Coronary artery (tissue), 2 donors: ENCODE measurements around the gene FRMPD4.

Source experiments
- DNase-seq: peaks from one replicate; pipeline ENCODE4 v3.0.0-alpha.2; 2017; ENCODE audit warnings: low spot score
- H3K27ac ChIP-seq, 2 donors: fragments of 200-600 bp; sonication (generic); one replicate each; pipeline ENCODE4 v1.5.1; 2016 to 2019
- H3K4me3 ChIP-seq: fragments of 200-600 bp; sonication (generic); 2 replicates; pipeline ENCODE4 v1.5.1; 2016; ENCODE audit warnings: mild to moderate bottlenecking, moderate library complexity
- TF ChIP-seq, protein P1 (sequence below): fragments of 200-600 bp; sonication (generic); IDR thresholded peaks from one replicate; pipeline ENCODE4 v1.5.1; 2019; ENCODE audit warnings: antibody characterized with exemption

Gene FRMPD4

DNA sequence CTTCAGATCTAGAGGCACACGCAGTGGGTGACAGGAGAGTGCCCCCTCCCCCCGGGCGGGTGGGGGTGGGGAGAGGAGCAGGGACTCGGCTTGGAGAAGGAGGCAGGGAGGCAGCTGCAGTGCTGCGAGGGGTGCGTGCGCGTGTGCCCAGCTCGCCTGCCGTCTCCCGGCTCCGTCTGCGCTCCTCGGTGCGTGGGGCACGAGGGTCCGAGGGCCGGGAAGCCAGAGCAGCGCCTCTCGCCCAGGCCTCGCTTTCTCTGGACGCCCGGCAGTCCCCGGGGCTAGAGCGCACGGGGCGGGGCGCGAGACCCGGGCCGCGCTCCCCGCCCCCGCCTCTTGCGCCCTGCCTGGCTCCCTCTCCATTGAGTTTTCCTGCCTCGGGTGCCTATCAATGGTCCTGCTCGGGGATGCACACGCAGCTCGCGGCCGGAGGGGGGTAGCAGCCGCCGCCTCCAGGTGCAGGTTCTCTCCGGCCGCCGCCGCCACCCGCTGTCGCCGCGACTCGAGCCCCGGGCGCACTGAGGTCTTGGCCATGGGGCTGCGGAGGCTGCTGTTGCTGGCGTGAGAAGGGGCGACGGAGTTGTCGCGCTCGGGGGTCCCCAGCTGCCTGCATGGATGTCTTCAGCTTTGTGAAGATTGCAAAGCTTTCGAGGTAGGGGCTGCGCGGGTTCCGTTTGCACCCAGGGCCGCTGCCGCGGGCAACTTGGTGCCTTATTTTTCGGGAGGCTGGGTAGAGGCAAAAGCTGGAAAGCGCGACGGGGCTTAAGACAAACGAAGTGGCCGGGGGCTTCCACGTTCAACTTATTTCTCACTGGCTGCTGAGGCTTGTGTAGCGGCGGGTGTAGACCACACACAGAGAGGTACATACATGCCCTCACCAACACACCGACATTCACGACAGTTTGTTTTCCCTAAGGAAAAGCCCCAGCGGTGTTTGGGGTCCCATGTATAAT lies at the start of gene FRMPD4:
Gene FRMPD4, plus strand, starts transcription at position 113 of the 953 bp plus-strand sequence. Its CDS starts 499 bp downstream, at position 612.
- Histone ChIP-seq H3K27ac (no peak within 1 kb of the TSS), H3K4me3 (peak within 1 kb of the TSS; percentile 49)
- TF ChIP-seq, protein P1, sequence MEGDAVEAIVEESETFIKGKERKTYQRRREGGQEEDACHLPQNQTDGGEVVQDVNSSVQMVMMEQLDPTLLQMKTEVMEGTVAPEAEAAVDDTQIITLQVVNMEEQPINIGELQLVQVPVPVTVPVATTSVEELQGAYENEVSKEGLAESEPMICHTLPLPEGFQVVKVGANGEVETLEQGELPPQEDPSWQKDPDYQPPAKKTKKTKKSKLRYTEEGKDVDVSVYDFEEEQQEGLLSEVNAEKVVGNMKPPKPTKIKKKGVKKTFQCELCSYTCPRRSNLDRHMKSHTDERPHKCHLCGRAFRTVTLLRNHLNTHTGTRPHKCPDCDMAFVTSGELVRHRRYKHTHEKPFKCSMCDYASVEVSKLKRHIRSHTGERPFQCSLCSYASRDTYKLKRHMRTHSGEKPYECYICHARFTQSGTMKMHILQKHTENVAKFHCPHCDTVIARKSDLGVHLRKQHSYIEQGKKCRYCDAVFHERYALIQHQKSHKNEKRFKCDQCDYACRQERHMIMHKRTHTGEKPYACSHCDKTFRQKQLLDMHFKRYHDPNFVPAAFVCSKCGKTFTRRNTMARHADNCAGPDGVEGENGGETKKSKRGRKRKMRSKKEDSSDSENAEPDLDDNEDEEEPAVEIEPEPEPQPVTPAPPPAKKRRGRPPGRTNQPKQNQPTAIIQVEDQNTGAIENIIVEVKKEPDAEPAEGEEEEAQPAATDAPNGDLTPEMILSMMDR, result no peak
- DNase-seq, result no peak

DNA sequence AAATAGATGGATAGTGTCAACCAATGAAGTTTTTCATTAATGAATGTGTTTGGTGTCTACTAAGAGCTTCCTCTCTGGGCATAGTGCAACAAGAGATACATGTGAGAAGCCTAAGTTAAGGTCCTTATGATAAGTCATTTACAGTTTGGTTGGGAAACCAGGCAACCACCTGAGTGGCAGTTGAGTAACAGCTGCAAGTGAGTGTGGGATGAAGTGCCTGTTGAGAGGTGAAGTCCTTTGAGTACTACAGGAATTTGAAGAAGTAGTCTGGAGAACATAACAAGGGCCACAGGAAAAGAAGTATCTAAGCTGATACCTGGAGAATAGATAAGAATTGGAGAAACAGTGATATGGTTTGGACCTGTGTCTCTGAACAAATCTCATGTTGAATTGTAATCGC lies 48.5 kb upstream of the FRMPD4 start:
- Histone ChIP-seq H3K4me3 (no peak overlapping the region), H3K27ac (no peak overlapping the region)
- no peak for DNase-seq
- TF ChIP-seq, protein P1, result no peak

DNA sequence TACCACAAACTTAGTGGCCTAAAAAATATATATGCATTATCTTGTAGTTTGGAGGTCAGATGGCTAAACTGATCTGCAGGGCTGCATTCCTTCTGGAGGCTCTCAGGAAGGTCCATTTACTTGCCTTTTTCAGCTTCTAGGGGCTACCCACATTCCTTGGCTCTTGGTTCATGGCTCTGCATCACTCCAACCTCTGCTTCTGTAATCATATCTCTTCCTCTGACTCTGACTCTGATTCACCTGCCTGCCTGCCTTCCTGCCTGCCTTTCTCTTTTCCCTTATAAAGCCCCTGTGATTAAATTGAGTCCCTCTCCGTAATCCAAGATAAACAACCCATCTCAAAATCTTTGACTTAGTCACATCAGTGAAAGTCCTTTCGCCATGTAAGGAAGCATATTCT lies 25.0 kb upstream of the FRMPD4 start:
- TF ChIP-seq, protein P1, result no peak

DNA sequence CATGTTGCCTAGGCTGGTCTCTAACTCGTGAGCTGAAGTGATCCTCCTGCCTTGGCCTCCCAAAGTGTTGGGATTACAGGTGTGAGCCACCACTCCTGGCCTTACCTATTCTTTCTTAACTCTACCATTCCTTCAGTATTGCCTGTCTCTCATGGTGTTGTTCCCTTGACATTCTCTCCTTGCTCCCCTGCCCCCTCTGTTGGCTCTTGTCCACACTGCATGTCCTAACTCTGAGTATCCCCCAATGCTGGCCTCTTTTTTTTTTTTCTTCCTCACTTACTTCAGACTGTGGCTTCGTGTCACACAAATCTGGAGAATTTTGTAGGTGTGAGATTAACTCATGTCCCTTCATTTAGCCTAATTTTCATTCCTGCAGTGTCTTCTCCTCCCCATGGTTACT lies 22.9 kb upstream of the FRMPD4 start:
- no peak for DNase-seq
- Histone ChIP-seq H3K4me3 (no peak overlapping the region), H3K27ac (no peak overlapping the region)
- TF ChIP-seq, protein P1, result no peak

More for the DNA sequence above, 25.0 kb upstream of the FRMPD4 start:
- DNase-seq, result no peak
- Histone ChIP-seq H3K27ac (no peak overlapping the region), H3K4me3 (no peak overlapping the region)

DNA sequence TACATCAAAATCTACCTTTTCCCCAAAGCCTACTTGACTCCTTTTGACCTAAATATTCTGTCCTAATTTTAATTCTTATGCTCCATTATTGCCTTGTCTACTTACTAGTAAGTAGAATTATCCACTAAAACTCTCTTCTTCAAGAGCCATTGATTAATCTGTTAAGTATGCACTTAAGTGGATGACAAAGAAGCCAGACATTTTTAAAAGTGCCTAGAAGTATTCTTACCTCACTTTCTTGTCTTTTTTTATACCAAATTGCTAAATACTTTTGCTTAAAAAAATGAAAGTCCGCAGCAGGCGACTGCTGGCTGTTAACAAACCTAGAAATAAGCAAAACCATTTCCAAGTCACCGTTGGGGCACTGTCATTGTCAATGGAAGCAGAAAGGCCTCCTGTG lies 20.1 kb upstream of the FRMPD4 start:
- TF ChIP-seq, protein P1, result no peak
- Histone ChIP-seq H3K27ac (no peak overlapping the region), H3K4me3 (no peak overlapping the region)
- no peak for DNase-seq

DNA sequence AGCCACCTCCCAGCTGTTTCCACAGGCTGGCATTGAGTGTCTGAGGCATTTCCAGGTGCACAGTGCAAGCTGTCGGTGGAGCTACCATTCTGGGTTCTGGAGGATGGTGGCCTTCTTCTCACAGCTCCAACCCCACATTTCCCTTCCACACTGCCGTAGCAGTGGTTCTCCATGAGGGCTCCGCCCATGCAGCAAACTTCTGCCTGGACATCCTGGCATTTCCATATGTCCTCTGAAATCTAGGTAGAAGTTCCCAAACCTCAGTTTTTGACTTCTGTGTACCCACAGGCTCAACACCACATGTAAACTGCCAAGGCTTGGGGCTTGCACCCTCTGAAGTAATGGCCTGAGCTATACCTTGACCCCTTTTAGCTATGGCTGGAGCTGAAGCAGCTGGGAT lies 10.3 kb upstream of the FRMPD4 start:
- DNase-seq, result no peak
- TF ChIP-seq, protein P1, result no peak
- Histone ChIP-seq H3K27ac (no peak overlapping the region), H3K4me3 (no peak overlapping the region)

DNA sequence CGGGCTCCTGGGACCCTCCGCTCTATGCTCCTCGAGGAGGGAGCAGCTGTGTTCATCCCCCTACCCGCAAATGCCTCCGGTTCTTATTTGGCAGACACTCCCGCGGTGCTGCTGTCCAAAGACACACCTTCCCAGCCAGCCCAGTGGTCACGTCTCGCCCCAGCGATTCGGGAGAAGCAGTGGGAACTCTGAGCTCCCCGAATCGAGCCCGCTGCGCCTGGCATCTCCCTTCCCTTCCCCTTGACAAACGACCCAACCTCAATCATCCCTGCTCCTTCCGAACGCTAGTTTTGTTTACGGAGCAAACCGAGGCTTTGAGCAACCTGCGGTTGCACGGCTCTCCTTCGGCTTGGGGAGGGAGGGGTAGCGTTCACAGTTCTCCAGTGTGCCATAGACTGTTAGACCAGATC lies 317 bp upstream of the FRMPD4 start:
- peak overlapping the region; percentile 49 for H3K4me3 ChIP-seq
- DNase-seq, result no peak
- no peak overlapping the region for H3K27ac ChIP-seq
- TF ChIP-seq, protein P1, result no peak
